GM18499 (cell line): ENCODE measurements around the gene ZNF641.
"Not testable (repeated sequence)": the region's sequence is repeated elsewhere in the genome, so short reads cannot be mapped to it uniquely, and the experiment has no call there.

ENCODE experiments used
- ATAC-seq: cut with Tn5 transposase; IDR thresholded peaks from one replicate; pipeline ENCODE4 v1.9.1; 2021; ENCODE audit warnings: moderate number of reproducible peaks; ENCODE audit not compliant: insufficient read depth, unreplicated experiment

Gene ZNF641

GRCh38 chr12:48336564-48336963 is 14.2 kb downstream of the ZNF641 start:
- no peak for ATAC-seq

DNA sequence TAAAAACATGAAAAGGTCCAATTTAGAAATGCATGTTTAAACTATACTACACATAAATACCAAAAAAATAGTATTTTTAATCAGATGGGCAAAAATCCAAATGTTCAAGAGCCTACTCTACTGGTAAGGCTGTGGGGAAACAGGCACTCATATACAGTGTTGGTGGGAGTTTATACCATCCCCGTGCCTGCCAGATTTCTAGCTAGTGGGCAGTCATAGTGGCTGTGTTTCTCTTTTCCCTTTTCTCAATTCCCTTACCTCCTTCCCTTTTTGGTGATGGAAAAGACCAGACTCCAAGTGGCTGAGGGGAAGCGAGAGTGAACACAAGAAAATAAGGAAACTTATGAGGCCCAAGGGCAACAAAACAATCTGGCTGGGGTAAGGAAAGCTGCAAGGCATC is 14.7 kb downstream of the ZNF641 start:
- ATAC-seq = no peak

DNA sequence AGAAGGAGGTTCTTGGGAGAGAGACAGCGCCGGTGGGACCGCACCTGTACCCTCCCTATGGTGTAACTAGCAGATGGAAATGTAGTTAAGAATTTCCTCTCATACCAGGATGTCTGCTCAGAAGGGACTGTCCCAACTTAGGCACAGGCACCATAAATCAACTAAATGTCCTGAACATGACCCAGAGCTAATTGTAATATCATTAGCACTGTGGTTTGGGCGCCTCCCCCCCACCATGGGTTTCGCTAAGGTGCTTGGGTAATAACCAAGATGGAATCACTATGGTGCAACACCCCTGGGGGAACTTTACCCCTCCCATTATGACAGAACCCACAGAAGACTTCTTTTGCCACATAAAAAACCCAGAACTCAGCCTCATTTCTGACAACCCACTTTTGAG is 15.9 kb downstream of the ZNF641 start:
- no peak for ATAC-seq

GRCh38 chr12:48333680-48334079 is 17.0 kb downstream of the ZNF641 start:
- not testable (repeated sequence) for ATAC-seq

DNA sequence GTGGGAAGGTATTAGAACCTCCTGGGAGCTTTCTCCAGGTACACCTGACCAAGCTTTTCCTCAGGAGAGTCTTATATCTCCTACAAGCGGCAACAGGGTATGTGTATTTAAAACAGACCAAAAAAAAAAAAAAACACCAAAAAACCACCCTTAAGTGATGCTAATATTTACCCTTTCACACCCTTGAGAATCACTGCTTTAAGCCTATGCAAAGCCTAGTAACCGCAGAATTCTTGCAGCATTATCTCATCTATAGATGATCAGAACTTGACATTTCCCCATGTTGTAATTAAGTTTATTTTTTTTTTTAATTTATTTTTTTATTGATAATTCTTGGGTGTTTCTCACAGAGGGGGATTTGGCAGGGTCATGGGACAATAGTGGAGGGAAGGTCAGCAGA is 19.3 kb downstream of the ZNF641 start:
- no peak for ATAC-seq

DNA sequence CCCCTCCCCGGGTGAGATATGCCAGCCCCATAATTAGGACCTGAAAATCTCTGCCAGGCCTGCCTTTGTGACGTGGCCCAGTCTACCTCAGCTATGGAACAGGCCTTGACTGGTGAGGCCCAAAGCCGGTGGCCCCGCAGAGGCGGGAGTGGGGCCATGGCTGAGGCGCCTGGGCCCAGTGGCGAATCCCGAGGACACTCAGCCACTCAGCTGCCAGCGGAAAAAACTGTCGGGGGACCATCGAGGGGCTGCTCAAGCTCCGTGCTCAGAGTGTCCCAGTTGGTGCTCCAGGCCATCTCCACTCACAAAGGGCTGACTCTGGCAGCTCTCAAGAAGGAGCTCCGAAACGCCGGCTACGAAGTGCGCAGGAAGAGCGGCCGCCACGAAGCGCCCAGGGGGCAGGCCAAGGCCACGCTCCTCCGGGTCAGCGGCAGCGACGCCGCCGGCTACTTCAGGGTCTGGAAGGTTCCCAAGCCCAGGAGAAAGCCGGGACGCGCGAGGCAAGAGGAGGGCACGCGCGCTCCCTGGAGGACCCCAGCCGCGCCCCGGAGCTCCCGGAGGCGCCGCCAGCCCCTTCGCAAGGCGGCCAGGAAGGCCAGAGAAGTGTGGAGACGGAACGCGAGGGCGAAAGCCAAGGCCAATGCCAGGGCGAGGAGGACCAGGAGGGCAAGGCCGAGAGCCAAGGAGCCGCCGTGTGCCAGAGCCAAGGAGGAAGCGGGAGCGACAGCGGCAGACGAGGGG is 21.4 kb downstream of the ZNF641 start:
- ATAC-seq = no peak

DNA sequence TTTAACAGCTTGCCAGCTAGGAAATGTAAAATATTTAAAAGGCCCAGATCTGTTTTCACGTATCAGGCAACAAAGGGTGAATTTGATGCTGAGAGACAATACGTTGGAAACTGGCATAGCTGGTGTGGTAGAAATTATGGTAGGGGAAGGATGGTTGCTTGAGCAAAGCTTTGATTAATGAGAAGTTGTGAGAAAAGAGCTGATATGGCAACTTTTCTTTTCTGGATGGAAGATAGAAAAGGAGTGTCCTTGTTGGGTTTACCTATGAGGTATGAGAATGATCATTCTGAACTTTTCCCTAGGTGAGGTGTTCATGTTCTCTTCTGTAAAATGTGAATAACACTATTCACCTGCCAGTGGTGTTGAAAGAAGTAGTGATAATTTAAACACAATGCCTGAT is 34.2 kb downstream of the ZNF641 start:
- no peak for ATAC-seq

GRCh38 chr12:48311313-48311712 is 39.4 kb downstream of the ZNF641 start:
- no peak for ATAC-seq

DNA sequence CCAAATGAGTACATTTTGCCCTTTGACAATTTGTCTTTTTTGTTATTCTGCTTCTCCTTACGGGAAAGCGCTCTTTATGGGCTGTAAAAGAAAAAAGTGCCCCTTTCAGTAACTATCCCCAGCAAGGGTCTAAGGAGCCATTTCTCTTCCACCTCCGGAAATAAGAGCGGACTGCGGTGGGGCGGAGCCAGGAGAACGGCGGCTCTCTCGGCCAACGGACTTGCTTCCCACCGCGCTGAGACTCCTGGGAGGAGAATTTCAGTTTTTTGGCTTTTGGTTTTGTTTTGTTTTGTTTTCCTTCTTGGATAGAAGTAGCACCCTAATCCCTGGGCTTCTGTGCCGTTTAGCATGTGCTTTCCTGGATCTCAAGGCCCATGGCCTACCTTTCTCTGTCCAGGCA is 43.5 kb downstream of the ZNF641 start:
- ATAC-seq = no peak

GRCh38 chr12:48305190-48305589 is 45.5 kb downstream of the ZNF641 start:
- ATAC-seq = no peak

DNA sequence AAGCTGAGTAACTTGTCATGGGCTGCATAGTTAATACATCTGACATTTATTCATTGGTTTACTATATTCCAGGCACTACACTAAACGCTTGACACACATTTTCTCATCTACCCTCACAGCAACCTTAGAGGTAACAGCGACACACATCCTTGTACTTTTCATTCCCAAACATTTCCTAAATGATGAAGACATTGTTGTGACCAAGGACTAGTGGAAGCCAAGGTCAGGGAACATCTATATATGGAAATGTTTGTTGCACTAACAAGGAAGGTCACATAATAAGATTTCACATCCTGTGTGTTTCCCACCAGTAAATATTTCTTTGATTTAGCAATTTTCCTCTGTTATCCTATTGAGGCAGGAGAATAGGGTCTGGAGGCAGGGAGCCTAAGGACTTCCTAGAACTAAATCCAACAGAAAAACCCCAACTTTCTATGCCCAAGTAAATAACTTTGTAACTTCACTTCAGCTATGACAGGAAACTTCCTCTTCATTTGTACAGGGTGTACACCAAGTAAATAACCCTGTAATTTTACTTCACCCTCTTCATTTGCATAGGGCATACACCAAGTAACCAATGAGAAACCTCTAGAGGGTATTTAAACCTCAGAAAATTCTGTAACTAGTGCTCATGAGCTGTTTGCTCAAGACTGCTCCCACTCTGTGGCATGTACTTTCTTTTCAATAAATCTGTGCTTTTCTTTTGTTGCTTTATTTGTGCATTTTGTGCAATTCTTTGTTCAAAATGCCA is 48.4 kb downstream of the ZNF641 start:
- ATAC-seq = no peak

GRCh38 chr12:48300774-48301173 is 49.9 kb downstream of the ZNF641 start:
- ATAC-seq = no peak

GRCh38 chr12:48296586-48297282 is 54.0 kb downstream of the ZNF641 start:
- ATAC-seq = no peak

DNA sequence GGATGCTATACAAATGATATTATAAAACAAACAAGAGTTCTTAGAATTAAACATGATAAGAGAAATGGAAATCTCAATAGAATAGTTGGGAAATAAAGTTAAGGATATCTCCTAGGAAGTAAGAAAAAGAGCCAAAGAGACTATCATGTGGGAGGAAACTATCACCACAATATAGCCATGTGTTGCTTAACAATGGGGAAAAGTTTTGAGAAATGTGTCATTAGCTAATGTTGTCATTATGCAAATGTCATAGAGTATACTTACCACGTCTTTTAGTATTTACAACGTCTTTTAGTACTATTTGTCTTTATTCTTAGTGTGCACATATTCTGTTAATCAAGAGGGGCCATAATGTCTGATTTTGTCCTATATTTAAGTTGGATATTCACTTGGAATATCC is 58.7 kb downstream of the ZNF641 start:
- ATAC-seq = no peak

- no peak for ATAC-seq
Observed at GRCh38 chr12:48291511-48291910, 59.2 kb downstream of the ZNF641 start.

DNA sequence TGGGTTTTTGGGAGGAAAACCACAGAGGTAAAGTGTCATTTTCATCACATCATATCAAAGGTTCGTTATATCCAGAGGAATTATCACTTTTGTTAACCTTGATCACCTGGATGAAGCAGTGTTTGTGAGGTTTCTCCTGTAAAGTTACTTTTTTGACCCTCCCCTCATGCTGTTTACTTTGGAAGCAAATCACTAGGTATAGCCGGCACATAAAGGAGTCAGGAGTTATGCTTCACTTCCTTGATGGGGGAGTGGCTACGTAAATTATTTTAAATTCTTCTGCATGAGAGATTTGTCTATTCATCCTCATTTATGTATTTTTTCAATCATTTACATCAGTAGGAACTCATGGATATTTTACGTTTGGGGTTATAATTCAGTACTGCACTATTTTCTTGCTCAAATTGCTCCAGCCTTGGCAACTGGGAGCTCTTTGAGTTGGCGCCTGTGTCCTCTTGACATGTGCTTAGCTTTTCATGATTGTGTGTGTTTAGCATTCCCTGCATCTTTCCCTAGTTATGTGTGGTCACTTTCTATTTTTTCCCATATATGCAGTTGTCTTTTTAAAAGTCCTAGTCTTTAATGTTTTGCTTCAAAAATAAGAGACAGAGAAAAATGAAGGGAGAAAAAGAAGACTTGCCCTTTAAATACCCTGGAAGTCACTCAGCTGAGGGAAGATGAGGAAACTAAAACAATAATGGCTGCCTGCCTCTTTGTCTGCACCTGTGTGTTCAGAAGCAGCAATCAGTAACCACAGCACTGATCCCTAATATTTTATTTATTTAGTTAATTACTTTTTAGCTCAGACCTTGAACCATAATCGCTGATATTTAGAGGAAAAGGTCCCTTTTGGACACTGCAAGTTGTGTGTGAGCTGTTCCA is 62.1 kb downstream of the ZNF641 start:
- no peak for ATAC-seq
